Non-pigmented ciliary epithelial cell (primary cell): ENCODE results near the gene ANKS1B.
"Not testable (repeated sequence)": the region's sequence is repeated elsewhere in the genome, so short reads cannot be mapped to it uniquely, and the experiment has no call there.

ENCODE experiments used
- DNase-seq: peaks from one replicate; pipeline ENCODE4 v3.0.0-alpha.2; 2010; ENCODE audit warnings: low read depth

ANKS1B gene

GRCh38 chr12:99870085-99870484 lies 114.7 kb downstream of the ANKS1B start:
- DNase-seq, result no peak

GRCh38 chr12:99861731-99862130 lies 123.0 kb downstream of the ANKS1B start:
- DNase-seq, result no peak

DNA sequence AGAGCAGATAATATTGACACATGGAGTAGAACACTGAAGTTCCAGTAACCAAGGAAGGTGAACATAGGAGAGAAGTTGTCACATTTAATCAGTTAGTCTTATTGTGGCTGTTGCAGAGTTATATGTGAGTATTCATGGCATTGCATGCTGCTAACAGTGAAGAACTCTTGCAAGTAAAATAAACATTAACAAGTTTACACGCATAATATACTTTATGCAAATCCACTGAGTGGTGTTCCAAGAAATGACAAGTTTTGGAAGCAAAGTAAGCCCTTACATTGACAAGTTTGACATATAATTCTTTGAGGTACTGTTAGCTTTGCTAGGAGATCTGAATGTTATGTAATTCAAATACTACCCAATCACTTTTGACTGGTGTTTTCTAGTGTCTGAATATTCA lies 125.6 kb downstream of the ANKS1B start:
- DNase-seq, result no peak

- DNase-seq, result no peak
Measured at GRCh38 chr12:99852666-99853065, 132.1 kb downstream of the ANKS1B start.

GRCh38 chr12:99847936-99848335 lies 136.8 kb downstream of the ANKS1B start:
- no peak for DNase-seq

GRCh38 chr12:99834710-99835109 lies 150.0 kb downstream of the ANKS1B start:
- DNase-seq, result no peak

DNA sequence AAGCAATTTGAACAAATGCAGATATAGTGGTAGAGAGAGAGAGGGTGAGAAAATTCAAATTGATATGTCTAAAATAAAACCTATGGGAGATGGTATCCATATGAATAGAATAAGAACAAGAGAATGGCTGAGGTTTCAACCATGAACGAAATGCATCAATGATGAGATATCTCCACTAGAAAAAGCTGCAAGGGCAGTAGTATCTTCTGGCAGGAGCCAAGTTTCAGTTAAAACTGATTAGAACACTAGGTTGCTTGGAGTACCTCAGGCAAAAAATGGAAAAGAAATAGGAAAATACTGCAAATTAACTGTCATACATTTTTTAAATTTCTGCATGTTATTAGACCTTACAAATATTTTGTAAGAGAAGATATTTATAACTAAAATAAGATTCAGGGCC lies 151.3 kb downstream of the ANKS1B start:
- DNase-seq, result no peak

DNA sequence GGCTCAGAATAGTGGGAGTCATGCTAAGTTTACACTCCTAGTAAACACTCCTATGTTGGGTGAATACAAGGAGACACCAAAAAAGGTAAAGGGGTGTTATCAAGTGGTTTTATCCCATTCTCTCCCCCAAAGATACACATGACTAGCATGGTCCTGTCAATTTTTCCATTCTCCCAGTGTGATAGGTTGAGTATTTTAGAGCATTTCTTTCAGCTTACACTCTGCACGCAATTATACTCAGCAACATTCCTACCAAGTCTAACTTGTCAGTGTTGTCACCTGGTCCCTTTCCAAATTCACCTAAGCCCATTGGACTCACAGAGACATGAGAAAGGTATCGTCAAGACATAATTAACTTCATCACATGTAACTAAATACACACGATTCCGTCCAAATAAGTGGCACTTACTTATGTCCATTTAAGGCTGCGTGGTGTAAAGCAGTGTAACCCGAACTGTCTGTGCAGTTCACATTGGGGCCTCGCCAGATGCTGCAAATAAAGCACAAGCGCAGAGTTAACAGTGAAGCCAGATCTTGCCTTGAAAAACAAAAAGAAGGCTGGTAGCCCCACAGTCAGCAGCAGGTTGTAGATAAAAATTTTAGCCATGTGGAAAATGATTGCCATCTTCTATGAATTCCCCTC lies 159.7 kb downstream of the ANKS1B start:
- no peak for DNase-seq

- no peak for DNase-seq
Measured at GRCh38 chr12:99822273-99822672, 162.5 kb downstream of the ANKS1B start.

DNA sequence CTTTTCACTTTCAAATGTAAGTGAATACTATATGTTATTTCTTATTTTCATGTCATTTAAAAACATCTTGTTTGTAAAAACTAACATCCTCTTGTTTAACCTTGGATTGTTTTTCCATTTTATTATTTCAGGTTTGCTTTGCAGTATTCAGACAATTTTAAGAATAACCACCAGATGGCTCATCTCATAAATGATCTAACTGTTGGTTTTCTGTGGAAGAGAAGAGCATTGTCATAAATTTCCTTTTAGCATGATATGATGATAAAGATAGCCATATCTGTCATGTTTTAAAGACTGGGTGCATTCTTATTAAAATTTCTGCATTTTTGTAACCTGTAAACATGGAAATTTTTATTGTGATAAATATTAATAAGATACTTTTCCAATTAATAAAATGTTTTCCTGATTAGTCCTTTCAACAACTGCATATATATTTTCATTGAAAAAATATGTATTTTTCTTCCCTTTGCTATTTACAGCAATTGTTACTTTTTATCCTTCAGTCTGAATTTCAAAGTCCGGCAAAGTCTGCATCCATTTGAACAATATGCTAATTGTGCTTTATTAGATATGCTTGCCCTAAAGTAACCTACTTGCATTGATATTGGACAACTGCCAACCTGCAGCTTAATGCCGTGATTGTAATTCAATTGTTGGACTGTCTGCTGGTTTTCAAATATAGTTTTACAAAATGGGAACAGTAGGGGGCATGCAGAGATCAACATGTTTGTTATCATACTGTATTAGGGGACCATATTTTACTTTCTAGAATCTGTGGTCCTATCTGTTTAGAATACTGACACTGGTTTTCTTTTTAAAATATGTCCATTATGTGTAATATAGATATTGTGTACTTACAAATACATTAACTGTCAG lies 173.8 kb downstream of the ANKS1B start:
- no peak for DNase-seq

- DNase-seq, result no peak
Measured at GRCh38 chr12:99809909-99810308, 174.8 kb downstream of the ANKS1B start.

DNA sequence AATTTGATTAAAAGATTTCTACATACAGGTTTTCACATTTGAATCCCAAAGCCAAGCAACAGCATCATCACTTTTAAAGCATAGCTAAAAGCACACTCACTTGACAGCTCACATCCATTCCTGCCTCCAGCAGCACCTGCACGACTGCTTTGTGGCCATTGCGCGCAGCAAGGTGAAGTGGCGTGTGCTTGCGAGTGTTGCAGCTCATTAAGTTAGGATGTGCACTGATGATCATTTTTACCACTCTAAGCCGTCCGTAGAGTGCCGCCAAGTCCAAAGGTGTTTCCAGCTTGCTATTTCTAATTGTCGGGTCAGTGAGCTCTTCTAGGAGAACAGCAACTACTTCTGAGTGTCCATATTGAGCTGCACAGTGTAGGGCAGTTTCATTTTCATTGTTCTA lies 178.4 kb downstream of the ANKS1B start:
- DNase-seq, result no peak

- no peak for DNase-seq
Measured at GRCh38 chr12:99804715-99805114, 180.0 kb downstream of the ANKS1B start.

- DNase-seq, result no peak
Measured at GRCh38 chr12:99800605-99801004, 184.1 kb downstream of the ANKS1B start.

GRCh38 chr12:99797931-99798330 lies 186.8 kb downstream of the ANKS1B start:
- not testable (repeated sequence) for DNase-seq

DNA sequence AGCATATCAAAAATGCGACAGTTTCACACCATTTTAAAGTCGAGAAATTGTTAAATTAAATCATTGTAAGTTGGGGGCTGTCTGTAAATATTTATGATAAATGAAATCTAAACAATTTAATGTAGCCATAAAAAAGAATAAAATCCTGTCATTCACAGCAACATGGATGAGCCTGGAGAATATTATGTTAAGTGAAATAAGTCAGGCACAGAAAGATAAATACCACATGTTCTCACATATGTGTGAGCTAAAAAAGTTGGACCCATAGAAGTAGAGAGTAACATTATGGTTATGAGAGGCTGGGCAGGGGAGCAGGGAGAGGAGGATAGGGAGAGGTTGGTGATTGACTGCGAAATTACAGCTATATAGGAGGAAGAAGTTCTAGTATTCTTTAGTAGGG lies 201.3 kb downstream of the ANKS1B start:
- DNase-seq, result no peak

DNA sequence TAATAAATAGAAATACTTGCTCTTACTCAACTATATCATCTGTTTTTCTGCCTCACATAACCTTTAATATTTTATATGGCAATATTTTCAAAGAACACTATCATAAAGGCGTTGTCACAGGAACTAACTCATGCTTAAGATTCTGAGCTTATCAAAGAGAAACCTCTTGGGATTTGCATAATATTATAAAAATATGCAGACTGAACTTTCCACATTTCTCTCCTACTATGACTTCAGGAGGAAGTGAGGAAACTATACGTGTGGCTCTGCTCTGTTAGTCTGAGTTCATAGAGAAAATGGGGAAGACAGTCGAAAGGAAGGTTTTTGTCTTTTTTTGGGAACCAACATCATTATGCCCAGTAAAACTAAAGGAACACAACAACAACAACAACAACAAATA lies 212.5 kb downstream of the ANKS1B start:
- no peak for DNase-seq

DNA sequence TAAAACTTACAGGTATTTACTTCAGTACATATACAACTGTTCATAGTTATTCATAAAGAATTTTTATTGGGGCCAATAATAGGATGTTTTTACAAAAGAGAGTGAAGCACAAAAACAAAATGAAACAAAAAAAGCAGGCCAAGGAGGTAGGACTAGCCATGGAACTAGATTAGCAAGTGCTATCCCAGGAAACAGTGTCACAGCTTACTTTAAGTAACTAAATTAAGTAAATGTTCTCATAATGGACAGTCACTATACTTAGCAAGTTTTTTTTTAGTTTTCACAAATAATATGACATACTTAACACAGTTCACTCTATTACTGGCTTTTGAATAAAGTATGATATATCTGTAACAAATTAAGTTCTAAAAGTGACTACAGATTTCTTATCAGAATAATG lies 213.1 kb downstream of the ANKS1B start:
- DNase-seq, result no peak

GRCh38 chr12:99769396-99769980 lies 215.2 kb downstream of the ANKS1B start:
- no peak for DNase-seq

- DNase-seq, result no peak
Measured at GRCh38 chr12:99768758-99769157, 216.0 kb downstream of the ANKS1B start.

DNA sequence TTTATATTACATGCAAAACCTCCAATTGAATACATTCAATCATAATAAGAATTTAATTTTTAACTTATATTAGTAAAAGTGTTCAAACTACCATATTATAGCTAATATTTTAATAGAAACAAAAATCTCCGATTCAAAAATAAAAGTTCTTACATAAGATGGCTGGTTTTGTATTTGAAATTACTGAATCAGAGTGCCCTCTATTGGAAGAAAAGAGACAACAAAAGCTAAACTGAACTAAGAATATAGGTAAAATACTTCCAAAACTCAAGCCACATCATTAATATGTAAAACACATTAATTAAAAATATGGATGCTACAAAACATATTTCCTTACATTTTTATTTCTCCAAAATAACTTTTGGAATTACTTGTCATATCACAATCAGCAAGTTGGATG lies 216.9 kb downstream of the ANKS1B start:
- no peak for DNase-seq

- DNase-seq, result no peak
Measured at GRCh38 chr12:99766408-99766807, 218.3 kb downstream of the ANKS1B start.

DNA sequence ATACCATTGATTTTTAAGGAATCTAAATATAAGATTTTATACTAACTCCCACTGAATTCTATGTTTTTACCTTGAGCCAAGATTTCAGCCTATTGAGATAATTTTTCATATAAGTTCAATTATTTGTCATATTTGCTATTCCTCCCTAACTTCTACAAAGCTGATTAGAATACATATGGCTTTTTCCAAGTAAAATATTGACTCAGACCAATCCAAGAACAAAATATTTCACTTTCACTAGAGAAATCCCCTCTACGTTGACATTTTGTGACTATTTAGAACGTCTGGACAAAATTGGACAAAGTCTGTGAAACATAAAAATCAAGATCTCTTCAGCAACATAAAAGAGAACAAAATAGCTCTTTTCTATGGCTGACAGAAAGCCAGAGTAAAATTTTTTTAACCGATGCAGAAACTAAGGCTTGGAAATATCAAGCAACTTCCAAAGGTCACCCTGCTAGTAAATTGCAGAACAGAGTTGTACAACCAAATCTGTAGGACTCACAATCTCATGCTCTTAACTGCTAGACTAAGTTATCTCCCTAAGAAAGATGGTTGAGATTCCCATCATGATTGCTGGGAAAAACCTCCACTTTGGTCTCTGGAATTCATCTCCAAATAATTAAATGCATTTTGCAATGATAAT lies 219.1 kb downstream of the ANKS1B start:
- DNase-seq, result no peak
